ENCODE results near the gene FBF1.
"Not testable (repeated sequence)": the region's sequence is repeated elsewhere in the genome, so short reads cannot be mapped to it uniquely, and the experiment has no call there.

Gene FBF1

DNA sequence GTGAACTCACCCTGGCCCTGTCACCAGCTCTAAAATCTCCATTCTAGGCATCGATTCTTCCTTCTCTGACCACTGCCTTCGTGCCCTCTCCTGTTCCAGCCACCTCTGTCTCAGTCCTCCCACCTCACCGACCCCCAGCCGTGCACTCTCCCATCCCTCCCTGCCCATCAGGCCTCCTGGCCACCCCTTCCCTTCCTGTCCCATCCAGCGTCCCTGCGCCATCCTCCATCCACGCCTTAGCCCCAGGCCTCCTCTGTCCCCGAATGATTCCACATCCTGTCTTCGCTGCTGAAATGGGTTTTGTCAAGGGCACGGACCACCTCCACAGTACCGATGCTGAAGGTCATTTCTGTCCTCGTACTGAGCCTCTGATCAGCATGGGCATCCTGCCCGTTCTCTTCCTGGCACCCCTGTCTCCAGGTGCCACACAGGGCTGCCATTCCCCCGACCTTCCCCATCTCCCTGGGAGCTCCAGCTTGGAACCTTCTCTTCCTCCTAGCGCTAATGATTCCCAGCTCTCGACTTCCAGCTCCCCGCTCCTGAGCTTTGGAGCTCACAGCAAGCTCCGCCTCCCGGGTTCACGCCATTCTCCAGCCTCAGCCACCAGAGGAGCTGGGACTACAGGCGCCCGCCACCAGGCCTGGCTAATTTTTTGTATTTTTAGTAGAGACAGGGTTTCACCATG lies 46.7 kb downstream of the FBF1 start:
- DNase-seq: no peak

GRCh38 chr17:75893305-75894048 lies 47.4 kb downstream of the FBF1 start:
- DNase-seq: no peak

- no peak for DNase-seq
These were observed 48.2 kb downstream of the FBF1 start for GRCh38 chr17:75892556-75893224.

DNA sequence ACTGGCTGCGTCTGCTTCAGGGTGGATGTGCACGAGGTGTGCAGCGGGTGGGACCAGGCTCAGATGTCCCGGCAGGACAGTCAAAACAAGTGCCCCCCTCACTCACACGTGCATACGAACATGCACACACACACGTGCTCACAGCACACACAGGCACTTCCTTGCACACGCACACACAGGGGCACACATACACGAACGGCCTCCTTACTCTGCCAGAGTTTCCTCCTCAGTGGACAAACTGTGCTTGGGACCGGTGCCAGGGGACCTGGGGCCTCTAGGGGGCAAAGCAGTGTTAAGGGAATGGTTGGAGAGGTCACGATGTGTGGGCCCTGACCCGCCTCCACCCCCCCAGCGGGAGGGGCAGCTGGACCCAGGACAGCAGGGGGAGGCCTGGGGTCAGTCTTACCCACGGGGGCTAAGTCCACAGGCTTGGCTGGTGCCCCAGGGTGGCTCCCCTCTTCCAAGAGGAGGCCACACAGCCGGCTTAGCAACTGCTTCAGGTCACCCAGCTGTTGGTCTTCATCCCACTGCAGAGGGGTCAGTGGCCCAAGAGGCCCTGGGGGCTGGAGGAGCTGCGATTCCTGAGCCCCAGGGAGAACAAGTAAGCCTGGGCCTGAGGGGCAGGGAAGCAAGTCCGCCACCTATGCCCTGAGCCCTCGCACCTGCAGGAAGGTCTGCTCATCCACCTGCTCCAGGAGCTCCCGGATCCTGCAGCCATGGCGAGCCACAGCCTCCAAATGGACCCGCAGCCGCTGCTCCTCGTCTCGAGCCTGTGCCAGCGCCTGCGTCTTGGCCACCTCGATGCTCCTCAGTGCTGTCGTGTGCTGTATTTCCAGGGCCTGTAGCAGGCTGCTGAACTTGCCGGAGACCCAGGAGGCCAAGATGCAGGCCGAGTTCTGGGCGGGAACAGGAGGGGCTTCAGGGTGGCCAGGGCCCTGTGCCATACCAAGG lies 49.0 kb downstream of the FBF1 start:
- no peak for DNase-seq

DNA sequence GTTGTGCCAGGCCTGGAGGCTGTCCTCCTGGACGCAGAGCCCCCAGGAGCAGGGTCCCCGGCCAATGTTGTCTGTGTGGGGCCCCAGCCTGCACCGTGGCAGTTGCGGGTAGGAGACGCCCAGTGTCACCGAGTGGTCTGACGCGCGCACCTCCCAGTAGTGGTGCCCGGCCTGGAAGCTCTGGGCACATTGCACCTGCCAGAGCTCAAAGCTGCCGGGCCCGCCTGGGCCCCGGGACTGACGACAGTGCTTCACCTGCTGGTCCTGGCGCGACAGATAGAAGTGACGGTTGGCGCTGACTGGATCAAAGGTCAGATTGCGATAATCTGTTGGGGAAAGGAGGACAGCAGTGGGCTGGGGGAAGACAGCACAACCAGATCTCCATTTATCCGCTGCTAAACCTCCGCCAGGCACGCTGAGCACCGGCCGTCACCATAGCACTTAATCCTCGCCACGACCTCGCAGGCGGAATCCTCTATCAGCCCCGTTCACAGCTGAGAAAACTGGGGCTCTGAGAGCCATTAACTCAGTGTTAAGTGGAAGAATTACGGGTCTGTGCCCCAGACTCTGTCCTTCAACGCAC lies 49.7 kb downstream of the FBF1 start:
- DNase-seq: no peak

GRCh38 chr17:75889454-75889853 lies 51.4 kb downstream of the FBF1 start:
- DNase-seq: no peak

- DNase-seq: no peak
These were observed 52.4 kb downstream of the FBF1 start for GRCh38 chr17:75888484-75888883.

DNA sequence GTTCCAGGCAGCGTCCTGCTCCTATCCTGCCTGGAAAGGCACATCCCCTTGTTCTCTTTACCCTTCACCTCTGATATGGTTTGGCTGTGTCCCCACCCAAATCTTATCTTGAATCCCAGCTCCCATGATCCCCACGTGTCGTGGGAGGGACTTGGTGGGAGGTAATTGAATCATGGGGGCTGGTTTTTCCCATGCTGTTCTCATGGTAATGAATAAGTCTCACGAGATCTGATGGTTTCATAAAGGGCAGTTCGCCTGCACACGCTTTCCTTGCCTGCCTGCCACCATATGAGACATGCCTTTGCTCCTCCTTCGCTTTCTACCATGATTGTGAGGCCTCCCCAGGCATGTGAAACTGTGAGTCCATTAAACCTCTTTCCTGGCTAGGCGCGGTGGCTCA lies 55.0 kb downstream of the FBF1 start:
- DNase-seq: not testable (repeated sequence)

DNA sequence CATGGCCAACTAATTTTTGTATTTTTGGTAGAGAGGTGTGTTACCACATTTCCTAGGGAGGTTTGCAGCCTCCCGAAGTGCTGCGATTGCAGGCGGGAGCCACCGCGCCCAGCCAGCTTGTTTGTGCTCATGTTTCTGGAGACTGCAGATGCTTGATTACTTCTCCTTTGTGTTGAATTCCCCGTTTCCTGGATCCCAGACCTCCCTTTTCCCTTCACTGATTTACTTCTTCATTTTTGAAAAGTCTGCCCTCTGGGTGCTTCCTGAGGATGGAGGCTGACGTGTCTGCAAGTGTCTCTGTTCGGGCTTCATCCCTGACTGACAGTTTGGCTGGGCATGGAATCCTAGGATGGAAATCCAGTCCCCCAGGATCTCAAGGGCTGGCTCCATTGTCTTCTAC lies 55.4 kb downstream of the FBF1 start:
- DNase-seq: no peak

GRCh38 chr17:75881678-75882454 lies 59.0 kb downstream of the FBF1 start:
- DNase-seq: no peak

DNA sequence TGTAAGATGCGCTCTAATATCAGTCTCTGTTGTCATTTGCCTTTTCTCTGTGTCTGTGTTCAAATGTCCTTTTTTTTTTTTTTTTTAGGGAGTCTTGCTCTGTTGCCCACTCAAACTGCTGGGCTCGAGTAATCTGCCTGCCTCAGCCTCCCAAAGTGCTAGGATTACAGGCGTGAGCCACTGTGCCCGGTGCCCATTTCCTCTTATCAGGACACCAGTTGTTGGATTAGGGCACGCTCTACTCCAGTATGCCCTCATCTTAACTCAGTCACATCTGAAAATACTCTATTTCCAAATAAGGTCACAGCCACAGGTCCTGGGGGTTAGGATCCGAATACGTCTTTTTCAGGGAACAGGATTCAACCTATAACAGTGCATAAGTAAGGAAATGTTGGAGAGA lies 60.6 kb downstream of the FBF1 start:
- no peak for DNase-seq

DNA sequence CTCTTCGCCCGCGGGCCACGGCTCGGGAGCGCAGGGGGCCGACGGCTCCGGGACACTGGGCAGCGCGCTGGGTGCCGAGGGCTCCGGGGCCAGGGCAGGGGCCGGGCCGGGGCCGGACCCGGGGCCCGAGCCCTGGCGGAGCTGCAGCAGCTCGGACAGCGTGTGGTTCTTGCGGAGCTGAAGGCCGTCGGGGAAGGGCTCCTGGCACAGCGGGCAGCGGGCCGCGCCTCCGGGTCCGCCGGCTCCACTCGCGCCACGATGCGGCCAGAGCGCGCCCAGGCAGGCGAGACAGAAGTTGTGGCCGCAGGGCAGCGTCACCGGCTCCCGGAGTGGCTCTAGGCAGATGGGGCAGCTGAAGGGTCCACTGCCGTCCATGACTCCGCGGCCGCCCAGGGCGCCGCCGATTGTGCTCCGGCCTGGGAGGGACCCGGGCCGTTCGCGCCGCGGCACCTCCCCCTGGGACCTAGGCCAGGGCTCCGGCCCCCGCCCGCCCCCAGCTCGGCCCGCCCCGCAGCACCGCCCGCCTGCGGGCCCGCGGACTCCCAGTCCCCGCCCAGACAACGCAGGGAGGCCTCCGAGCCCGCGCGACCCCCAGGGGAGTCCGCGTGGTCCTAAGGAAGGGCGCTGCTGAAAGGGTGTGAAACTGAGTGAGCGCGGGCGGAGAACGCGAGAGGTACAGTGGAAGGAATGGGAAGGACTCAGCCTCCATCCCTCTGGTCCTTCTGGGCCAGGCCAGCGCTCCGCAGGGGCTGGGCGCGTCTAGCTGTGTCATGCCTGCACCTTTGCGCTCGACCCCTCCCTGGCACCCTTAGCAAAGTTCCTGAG lies 62.5 kb downstream of the FBF1 start, which contains the start of gene TRIM47:
Gene TRIM47, minus strand, starts transcription at position 408 of the 825 bp plus-strand sequence. Its CDS starts 33 bp downstream, at position 375.
- DNase-seq: peak; percentile 27

GRCh38 chr17:75877752-75878173 lies 63.1 kb downstream of the FBF1 start:
- DNase-seq: peak; percentile 34

DNA sequence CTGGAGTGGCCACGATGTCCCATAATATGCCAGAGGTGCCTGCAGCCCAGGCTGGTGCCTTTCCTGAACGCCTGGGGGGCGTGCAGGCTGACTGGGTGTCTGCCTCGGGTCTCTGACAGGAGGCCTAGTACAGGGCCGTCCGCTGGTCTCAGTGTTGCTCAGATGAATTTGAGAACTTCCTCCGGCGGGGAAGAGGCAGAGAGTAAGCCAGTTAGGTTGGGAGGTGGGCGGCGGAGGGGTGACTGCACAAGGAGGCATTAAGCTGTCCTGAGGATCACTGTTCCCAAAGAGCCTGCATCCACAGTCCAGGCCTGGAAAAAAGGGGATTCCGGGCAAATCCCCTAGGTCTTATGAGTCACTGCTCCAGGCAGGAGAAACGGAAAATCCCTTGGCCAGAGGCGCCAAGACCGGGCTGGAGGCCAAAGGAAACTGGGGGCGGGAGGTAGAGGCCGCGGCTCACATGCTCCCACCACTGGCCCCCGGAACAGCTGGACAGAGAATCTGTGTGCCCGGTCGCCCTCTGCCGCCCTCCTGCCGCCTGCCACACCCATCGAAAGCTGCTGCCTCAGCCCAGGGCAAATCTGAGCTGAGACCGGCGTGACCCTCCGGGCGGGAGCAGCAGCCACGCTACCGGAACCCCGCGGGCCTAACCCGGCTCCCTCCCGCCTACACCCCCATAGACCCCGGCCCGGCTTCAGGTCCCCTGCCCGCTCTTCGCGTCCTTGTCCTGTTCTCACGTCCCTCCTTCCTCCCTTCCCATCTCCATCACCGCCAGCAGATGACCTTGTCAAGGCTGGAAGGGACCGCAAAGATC lies 63.7 kb downstream of the FBF1 start:
- peak; percentile 92 for DNase-seq

DNA sequence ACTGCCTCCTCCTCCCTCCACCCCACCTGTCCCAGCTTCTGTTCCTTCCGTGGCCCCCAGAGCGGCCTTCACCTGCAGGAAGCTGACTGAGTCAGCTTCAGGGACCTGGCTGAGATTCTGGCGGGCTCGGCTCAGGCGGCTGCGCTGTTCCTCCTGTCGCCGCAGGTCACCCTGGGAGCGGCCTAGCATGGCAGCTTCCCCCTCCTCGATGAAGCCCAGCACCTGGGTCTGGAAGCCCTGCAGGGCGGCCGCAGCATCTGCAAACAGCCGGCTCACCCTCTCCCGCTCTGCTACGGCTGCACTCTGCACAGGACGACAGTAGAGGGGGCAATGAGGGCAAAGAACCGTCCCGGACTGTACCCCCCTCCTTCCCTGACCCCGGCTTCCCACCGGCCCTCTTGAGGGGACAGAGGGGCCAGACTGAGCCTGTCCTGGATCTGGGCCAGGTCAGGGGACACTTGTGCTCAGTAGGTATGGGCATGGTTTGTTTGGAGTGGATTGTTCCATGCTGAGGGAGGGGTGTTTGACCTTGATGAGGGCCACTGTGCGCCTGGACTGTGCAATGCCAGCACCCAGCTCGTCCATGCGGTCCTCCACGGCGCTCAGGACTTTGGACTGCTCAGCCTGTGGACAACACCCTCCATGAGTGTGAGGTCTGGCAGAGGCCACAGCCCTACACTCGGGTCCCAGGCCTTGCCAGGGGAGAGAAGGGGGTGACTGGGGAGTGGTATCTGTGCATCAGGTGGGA lies 64.5 kb downstream of the FBF1 start:
- DNase-seq: no peak

DNA sequence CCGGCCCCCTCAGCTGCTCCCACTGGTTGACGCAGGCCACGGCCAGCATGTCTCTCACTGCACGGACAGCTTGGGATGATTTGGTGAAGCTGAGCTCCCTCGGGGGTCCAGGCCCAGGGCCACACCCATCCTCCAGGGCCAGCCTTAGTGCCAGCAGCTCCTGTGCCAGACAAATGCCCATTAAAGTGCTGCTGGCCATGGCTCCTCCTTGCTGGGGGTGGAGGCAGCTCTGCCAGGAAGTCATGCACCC lies 65.0 kb downstream of the FBF1 start:
- no peak for DNase-seq

DNA sequence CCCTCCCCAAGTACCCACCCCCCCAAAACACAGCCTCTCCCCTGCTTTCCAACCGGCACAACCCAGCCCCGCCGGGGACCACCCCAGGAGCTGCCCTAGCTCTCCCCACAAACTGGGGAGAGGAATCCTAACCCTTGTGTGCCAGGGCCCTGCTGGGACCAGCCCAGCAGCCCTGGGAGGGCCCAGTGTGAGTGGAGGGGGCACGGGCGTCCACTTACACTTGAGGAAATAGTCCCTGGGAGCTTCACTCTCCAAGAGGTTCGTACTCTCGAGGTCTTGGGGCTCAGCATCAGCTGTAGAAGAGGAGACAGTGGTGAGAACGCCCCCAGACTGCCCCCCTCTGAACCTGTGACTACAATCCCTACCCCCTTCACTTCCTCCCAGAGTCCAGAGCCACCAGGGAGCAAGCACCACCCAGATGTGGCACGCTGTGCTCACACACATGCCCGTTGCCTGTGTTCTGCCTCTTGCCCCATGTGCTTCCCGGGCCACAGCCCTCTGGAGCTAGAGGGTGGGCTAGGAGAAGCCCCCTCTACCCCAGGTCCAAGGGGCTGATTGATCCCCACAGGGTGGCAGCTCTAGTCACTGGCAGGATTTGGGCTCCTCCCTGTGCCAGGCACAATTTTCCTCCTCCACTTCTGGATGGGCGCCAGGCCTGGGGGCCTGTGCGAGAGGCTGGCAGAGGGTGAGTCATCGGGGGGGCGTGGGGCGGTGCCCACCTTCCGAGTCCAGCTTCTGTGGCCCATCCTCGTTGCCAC lies 65.5 kb downstream of the FBF1 start:
- no peak for DNase-seq
